Right renal pelvis (tissue), 4 donors: ENCODE measurements around the gene PRTG. TPM values are rescaled to one million over a fixed set of nuclear protein-coding genes. Genes with fewer than 3 reads are reported as not detected.

ENCODE experiments used
- DNase-seq, 4 donors: peaks; one replicate each; pipeline ENCODE4 v3.0.0-alpha.2; 2013; ENCODE audit warnings: low read depth in 4 of 4, low spot score in 3 of 4, missing footprints in 1 of 4
- polyA plus RNA-seq, 4 donors: library from polyadenylated mRNA; unstranded; fragments of 120-200 nt; gene quantifications; one replicate each; pipeline ENCODE4 v1.2.1, GENCODE V29; 2013; ENCODE audit not compliant: insufficient read length in 4 of 4

Gene PRTG
- polyA plus RNA-seq, 4 donors, result 11.0 to 14.2 (median 13.6) TPM

- DNase-seq, result no peak
Observed at GRCh38 chr15:55574096-55574495, 168.9 kb downstream of the PRTG start.

GRCh38 chr15:55573224-55573623, 169.7 kb downstream of the PRTG start:
- no peak for DNase-seq

- DNase-seq, result no peak
Observed at GRCh38 chr15:55564347-55565145, 178.4 kb downstream of the PRTG start.

- DNase-seq, result no peak
Observed at GRCh38 chr15:55562601-55563000, 180.4 kb downstream of the PRTG start.

Other genes with a start within 250 kb of the PRTG start
- 10 to 100 TPM in 2 of 4 donors, 1 to 10 TPM in 2; 8.5 to 13.8 (median 9.4) TPM for gene DNAAF4, start 234.9 kb downstream of the PRTG start, polyA plus RNA-seq
- 10 to 100 TPM; 12.3 to 18.1 (median 17.7) TPM for gene PYGO1, start 154.8 kb downstream of the PRTG start, polyA plus RNA-seq